ENCODE results near the gene SLC38A4.

DNA sequence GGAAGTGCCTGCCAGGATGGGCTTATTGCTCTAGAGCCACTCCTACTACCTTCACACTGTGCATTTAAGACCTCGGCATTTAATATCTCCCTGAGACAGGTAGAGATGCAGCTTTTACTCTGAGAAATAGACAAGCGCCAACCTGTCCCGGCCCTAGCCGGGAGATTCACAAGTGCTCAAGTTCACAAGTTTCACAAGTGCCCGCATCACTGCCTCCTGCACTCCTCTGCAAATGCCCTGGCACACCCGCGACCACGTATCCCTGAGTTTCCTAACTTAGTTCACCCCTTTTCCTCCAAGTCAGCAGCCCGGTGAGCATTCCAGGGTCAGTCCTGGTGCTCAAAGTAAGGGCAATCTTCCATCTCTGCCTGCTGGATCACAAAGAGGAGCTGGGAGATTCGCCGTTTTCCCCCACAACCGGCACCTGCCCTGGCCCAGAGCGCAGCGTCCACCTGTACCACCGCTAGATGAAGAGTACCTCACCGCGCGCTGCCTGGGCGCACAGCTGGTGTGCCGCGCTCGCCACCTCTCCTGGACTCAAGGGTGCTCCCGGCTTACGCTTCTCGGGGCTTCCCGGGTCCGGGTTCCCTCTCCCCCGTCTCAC lies 5.0 kb upstream of the SLC38A4 start:
- no peak for TF ChIP-seq POLR2AphosphoS5 (IDR thresholded peaks at IDR 0.05)
- TF ChIP-seq, protein P1, sequence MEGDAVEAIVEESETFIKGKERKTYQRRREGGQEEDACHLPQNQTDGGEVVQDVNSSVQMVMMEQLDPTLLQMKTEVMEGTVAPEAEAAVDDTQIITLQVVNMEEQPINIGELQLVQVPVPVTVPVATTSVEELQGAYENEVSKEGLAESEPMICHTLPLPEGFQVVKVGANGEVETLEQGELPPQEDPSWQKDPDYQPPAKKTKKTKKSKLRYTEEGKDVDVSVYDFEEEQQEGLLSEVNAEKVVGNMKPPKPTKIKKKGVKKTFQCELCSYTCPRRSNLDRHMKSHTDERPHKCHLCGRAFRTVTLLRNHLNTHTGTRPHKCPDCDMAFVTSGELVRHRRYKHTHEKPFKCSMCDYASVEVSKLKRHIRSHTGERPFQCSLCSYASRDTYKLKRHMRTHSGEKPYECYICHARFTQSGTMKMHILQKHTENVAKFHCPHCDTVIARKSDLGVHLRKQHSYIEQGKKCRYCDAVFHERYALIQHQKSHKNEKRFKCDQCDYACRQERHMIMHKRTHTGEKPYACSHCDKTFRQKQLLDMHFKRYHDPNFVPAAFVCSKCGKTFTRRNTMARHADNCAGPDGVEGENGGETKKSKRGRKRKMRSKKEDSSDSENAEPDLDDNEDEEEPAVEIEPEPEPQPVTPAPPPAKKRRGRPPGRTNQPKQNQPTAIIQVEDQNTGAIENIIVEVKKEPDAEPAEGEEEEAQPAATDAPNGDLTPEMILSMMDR (IDR thresholded peaks at IDR 0.05 in 8 of 11, conservative IDR thresholded peaks at IDR 0.05 in 3 of 11): no peak
- TF ChIP-seq POLR2A (IDR thresholded peaks at IDR 0.05): no peak
